Ovary (tissue), 9 donors: ENCODE data around the gene MOGAT3. TPM values are rescaled to one million over a fixed set of nuclear protein-coding genes. Genes with fewer than 3 reads are reported as not detected.

Experiments
- DNase-seq, 5 donors: peaks; one replicate each; pipeline ENCODE4 v3.0.0-alpha.2; 2019 to 2020
- H3K27ac ChIP-seq, 2 donors: fragments of 200-600 bp; one replicate each; pipeline versions ENCODE4 v1.5.1 to v1.8.0; 2019 to 2022
- H3K27me3 ChIP-seq: fragments of 200-600 bp; one replicate; pipeline ENCODE4 v1.8.0; 2022
- H3K36me3 ChIP-seq: fragments of 200-600 bp; sonication (generic); one replicate; pipeline ENCODE4 v1.5.1; 2019
- H3K4me1 ChIP-seq: one replicate; pipeline ENCODE4 v1.8.1; 2013; ENCODE audit warnings: mild to moderate bottlenecking, moderate library complexity; ENCODE audit not compliant: insufficient read depth
- H3K4me3 ChIP-seq: fragments of 200-600 bp; sonication (generic); one replicate; pipeline ENCODE4 v1.5.1; 2017
- H3K9me3 ChIP-seq, 2 donors: fragments of 200-600 bp in 1 of 2; sonication (generic) in 1 of 2; one replicate each; pipeline versions ENCODE4 v1.5.1 to v1.8.1; 2013 to 2019; ENCODE audit warnings: mild to moderate bottlenecking in 1 of 2, moderate library complexity in 1 of 2
- EP300 ChIP-seq: sonication (generic); formaldehyde crosslinking; IDR thresholded peaks from one replicate; pipeline ENCODE4 v1.6.1; 2017; ENCODE audit warnings: antibody characterized with exemption
- POLR2A ChIP-seq: fragments of 450-650 bp; IDR thresholded peaks from one replicate; pipeline ENCODE4 v1.6.1; 2017; ENCODE audit warnings: antibody characterized with exemption, mild to moderate bottlenecking, moderate library complexity
- WGBS, 3 donors: extraction: QIAGEN DNeasy Blood & Tissue Kit in 1 of 3; methylation state at CpG; one replicate each; pipeline versions ENCODE4 v1.1.5 to v1.1.7; 2013 to 2017; 5-methylcytosine and 5-hydroxymethylcytosine counted together
- intact Hi-C, 4 donors: fragments of 100-400 bp; cut with DNase I; formaldehyde crosslinking; loops; one replicate each; pipeline versions ENCODE4 v1.11.0 to v1.15.1; 2022 to 2023
- polyA plus RNA-seq, 2 donors: library from polyadenylated mRNA; stranded (reverse); fragments of 200-250 nt in 1 of 2; fragments of 350-450 nt in 1 of 2; fragmentation: Illumina TruSeq in 1 of 2; extraction: RNeasy Lipid Tissue Mini Kit (QIAGEN cat#74804) in 1 of 2; gene quantifications; one replicate each; pipeline ENCODE4 v1.2.3, GENCODE V29; 2013 to 2014
- total RNA-seq, 7 donors: library from RNA; depleted of rRNA in 2 of 7; stranded (reverse); fragments of >200 nt in 2 of 7; fragmentation: NEBNext Ultra II Directional in 3 of 7; extraction: Animal tissue kit (Norgen Biotek cat#: 25700) in 3 of 7; gene quantifications; one replicate each; pipeline versions ENCODE4 v1.1.0 to v1.2.4, GENCODE V29; 2016 to 2023
- TF ChIP-seq, protein P1 (sequence below), 3 donors: fragments of 450-650 bp in 2 of 3; fragments of 200-600 bp in 1 of 3; IDR thresholded peaks; one replicate each; pipeline versions ENCODE4 v1.5.1 to v1.8.0; 2016 to 2022; ENCODE audit warnings: antibody characterized with exemption in 3 of 3, mild to moderate bottlenecking in 1 of 3
- donor health status: DM: no; HTN: no; CAD: no; lungs with moderate emphysema.
- donor health status: DM: no; HTN: no; CAD: no.
- donor health status: Bipolar disorder and iron deficiency.
- donor health status: DM: yes; HTN: yes; CAD: no.
- donor health status: DM: no; HTN: no; CAD: no.
- donor health status: DM: yes; HTN: yes; CAD: no.

The MOGAT3 gene
- total and polyA plus RNA-seq, 9 donors: 0.24 TPM; not detected in 8

GRCh38 chr7:101165958-101166647 lies 34.7 kb downstream of the MOGAT3 start:
- TF ChIP-seq, protein P1, sequence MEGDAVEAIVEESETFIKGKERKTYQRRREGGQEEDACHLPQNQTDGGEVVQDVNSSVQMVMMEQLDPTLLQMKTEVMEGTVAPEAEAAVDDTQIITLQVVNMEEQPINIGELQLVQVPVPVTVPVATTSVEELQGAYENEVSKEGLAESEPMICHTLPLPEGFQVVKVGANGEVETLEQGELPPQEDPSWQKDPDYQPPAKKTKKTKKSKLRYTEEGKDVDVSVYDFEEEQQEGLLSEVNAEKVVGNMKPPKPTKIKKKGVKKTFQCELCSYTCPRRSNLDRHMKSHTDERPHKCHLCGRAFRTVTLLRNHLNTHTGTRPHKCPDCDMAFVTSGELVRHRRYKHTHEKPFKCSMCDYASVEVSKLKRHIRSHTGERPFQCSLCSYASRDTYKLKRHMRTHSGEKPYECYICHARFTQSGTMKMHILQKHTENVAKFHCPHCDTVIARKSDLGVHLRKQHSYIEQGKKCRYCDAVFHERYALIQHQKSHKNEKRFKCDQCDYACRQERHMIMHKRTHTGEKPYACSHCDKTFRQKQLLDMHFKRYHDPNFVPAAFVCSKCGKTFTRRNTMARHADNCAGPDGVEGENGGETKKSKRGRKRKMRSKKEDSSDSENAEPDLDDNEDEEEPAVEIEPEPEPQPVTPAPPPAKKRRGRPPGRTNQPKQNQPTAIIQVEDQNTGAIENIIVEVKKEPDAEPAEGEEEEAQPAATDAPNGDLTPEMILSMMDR (IDR thresholded peaks at IDR 0.05): no peak
- no peak for TF ChIP-seq POLR2A
- no peak for TF ChIP-seq EP300
- intact Hi-C loops: loop anchor here in 3 of 4 donors (5.0 to 10.0 kb wide), 3 partner anchors 76 to 271 kb away; partner anchors contain the start of gene ACHE (in 1 of the 3)
- Histone ChIP-seq H3K27me3 (peaks cover 2% of the 10 kb centered on the region), H3K9me3 (no peaks in the 10 kb centered on the region), H3K4me1 (peaks cover 15% of the 10 kb centered on the region), H3K27ac (no peak overlapping the region), H3K4me3 (no peak overlapping the region), H3K36me3 (no peaks in the 10 kb centered on the region)
- 0 to 1% (median 1%) methylated on average over 37 to 38 of the region's 38 CpGs for WGBS, 3 donors
- DNase-seq: no peak

- WGBS, 3 donors: 1 to 2% (median 1%) methylated on average over 69 to 74 of the region's 74 CpGs
- peaks cover 2% of the 10 kb centered on the region for H3K27me3 ChIP-seq
- H3K27ac ChIP-seq: no peak within 1 kb of the TSS
- intact Hi-C loops: loop anchor here in 3 of 4 donors (5.0 to 10.0 kb wide), 3 partner anchors 77 to 271 kb away; partner anchors contain the start of gene ACHE (in 1 of the 3)
- H3K36me3 ChIP-seq: no peaks in the 10 kb centered on the region
- peaks cover 15% of the 10 kb centered on the region for H3K4me1 ChIP-seq
- H3K4me3 ChIP-seq: no peak within 1 kb of the TSS
- DNase-seq: peak; percentile 78 to 93 (median 88)
- TF ChIP-seq EP300: no peak
- TF ChIP-seq POLR2A: no peak
- TF ChIP-seq, protein P1 (IDR thresholded peaks at IDR 0.05): no peak
- no peaks in the 10 kb centered on the region for H3K9me3 ChIP-seq
Observed at GRCh38 chr7:101165075-101165957, 35.5 kb downstream of the MOGAT3 start, which contains the start of gene VGF. Gene VGF (minus strand): TSS chr7:101165569. CDS start chr7:101164843, 726 bp downstream.

DNA sequence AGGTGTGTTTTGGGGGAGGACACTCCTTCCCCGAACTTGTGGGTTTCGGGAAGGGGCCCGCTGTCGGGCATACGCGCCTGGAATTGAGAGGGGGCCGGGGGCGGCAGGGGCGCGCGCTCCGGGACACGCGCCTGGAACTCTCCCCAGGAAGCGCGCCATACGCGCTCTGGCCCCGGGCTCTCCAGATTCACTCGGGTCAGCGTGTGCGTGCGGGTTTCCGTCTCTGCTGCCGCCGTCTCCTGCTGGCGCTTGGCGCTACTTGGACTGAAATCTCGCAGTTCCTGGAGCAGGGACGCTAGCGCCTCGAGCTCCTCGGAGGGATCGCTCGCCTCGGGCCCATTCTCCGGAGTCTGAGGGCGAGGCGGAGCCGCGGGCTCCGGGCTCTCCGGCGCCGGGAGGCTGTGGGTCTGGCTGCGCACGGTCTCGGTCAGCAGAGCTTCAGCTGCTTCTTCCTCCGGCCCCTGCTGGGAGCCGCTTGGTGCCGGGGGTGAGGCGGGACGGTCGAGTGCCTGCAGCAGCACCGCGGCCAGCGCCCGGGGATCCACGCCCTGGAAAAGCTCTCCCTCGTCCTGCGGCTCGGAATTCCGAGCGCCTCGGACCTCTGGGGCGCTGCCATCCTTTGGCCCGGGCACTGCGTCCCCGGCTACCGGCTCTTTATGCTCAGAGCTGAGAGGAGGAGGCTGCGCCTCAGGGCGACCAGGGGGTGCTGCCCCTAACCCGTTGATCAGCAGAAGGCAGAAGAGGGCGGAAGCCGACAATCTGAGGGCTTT lies 36.6 kb downstream of the MOGAT3 start:
- no peak for TF ChIP-seq EP300
- no peak for TF ChIP-seq POLR2A
- TF ChIP-seq, protein P1 (IDR thresholded peaks at IDR 0.05): no peak
- no peaks in the 10 kb centered on the region for H3K9me3 ChIP-seq
- H3K27ac ChIP-seq: no peak overlapping the region
- H3K4me1 ChIP-seq: peaks cover 14% of the 10 kb centered on the region
- 1 to 2% (median 1%) methylated on average over 43 to 75 of the region's 75 CpGs for WGBS, 3 donors
- peak in 2 of 5 donors; percentile 47 to 68 for DNase-seq
- H3K27me3 ChIP-seq: peaks cover 2% of the 10 kb centered on the region
- intact Hi-C loops: loop anchor here in 2 of 4 donors (10.0 kb wide), 2 partner anchors 101 to 269 kb away; partner anchors contain the start of gene ACHE (in 1 of the 2)
- peak overlapping the region; percentile 25 for H3K4me3 ChIP-seq
- H3K36me3 ChIP-seq: no peaks in the 10 kb centered on the region
